ENCODE results near the gene GFRA3.

The GFRA3 gene

GRCh38 chr5:138246334-138246733, 28.1 kb downstream of the GFRA3 start:
- no peak for DNase-seq

GRCh38 chr5:138245717-138246116, 28.7 kb downstream of the GFRA3 start:
- DNase-seq: no peak

GRCh38 chr5:138243794-138244193, 30.6 kb downstream of the GFRA3 start:
- no peak for DNase-seq

GRCh38 chr5:138241688-138242571, 32.5 kb downstream of the GFRA3 start:
- no peak for DNase-seq

GRCh38 chr5:138240650-138241385, 33.6 kb downstream of the GFRA3 start:
- DNase-seq: no peak

GRCh38 chr5:138238034-138238433, 36.4 kb downstream of the GFRA3 start:
- no peak for DNase-seq

- DNase-seq: no peak
Measured at GRCh38 chr5:138234651-138235050, 39.8 kb downstream of the GFRA3 start.

- DNase-seq: no peak
Measured at GRCh38 chr5:138233280-138233679, 41.1 kb downstream of the GFRA3 start.

- DNase-seq: no peak
Measured at GRCh38 chr5:138230981-138231589, 43.3 kb downstream of the GFRA3 start.

- DNase-seq: no peak
Measured at GRCh38 chr5:138230261-138230660, 44.2 kb downstream of the GFRA3 start.

GRCh38 chr5:138229387-138229786, 45.0 kb downstream of the GFRA3 start:
- DNase-seq: no peak

- no peak for DNase-seq
Measured at GRCh38 chr5:138226910-138227309, 47.5 kb downstream of the GFRA3 start.

- no peak for DNase-seq
Measured at GRCh38 chr5:138224712-138225111, 49.7 kb downstream of the GFRA3 start.

- DNase-seq: no peak
Measured at GRCh38 chr5:138223532-138223931, 50.9 kb downstream of the GFRA3 start.

- no peak for DNase-seq
Measured at GRCh38 chr5:138216799-138217198, 57.6 kb downstream of the GFRA3 start.

GRCh38 chr5:138213161-138214029, 61.0 kb downstream of the GFRA3 start, which contains the start of gene CDC23:
CDC23 (minus strand) TSS chr5:138213323; CDS start chr5:138213312, 11 bp downstream.
- peak; percentile 98 for DNase-seq

- no peak for DNase-seq
Measured at GRCh38 chr5:138212828-138213160, 61.6 kb downstream of the GFRA3 start.

- DNase-seq: no peak
Measured at GRCh38 chr5:138210985-138211384, 63.4 kb downstream of the GFRA3 start.

Measured in DMS 273 treated with DMSO at 0.1 percent for 48 hours (cell line).